SK-N-SH treated with all-trans-retinoic acid at 6 μM for 48 hours (cell line): ENCODE data around the gene ZNF124.
A peak's percentile ranks its signal among the peaks of the same experiment; 100 is the strongest.
"Not testable (repeated sequence)": the region's sequence is repeated elsewhere in the genome, so short reads cannot be mapped to it uniquely, and the experiment has no call there.

Experiments used
- ATAC-seq: fragments of 200-7000 bp; cut with Tn5 transposase; 3 replicates; pipeline ENCODE4 v1.9.1; 2020; ENCODE audit warnings: mild to moderate bottlenecking, moderate library complexity
- BACH2 ChIP-seq: fragments of 250-450 bp; sonication (Bioruptor Pico); IDR thresholded peaks from 2 replicates; pipeline ENCODE4 v1.9.0; 2021; ENCODE audit warnings: mild to moderate bottlenecking, borderline replicate concordance
- CSDC2 ChIP-seq: fragments of 250-450 bp; sonication (Bioruptor Pico); IDR thresholded peaks from 2 replicates; pipeline ENCODE4 v1.5.0; 2020; ENCODE audit warnings: mild to moderate bottlenecking, moderate library complexity
- CSRNP3 ChIP-seq: fragments of 250-450 bp; sonication (Bioruptor Pico); IDR thresholded peaks from 2 replicates; pipeline ENCODE4 v1.5.1; 2021; ENCODE audit warnings: mild to moderate bottlenecking, moderate library complexity
- ESRRG ChIP-seq: fragments of 250-450 bp; sonication (Bioruptor Pico); IDR thresholded peaks from 2 replicates; pipeline ENCODE4 v1.6.1; 2021; ENCODE audit warnings: mild to moderate bottlenecking
- GLIS3 ChIP-seq: fragments of 250-450 bp; sonication (Bioruptor Pico); IDR thresholded peaks from 2 replicates; pipeline ENCODE4 v1.5.0; 2020; ENCODE audit warnings: mild to moderate bottlenecking, moderate library complexity
- OSR1 ChIP-seq: fragments of 250-450 bp; sonication (Bioruptor Pico); IDR thresholded peaks from 2 replicates; pipeline ENCODE4 v1.8.0; 2022; ENCODE audit warnings: moderate library complexity, mild to moderate bottlenecking, inconsistent platforms
- PATZ1 ChIP-seq: fragments of 250-450 bp; sonication (Bioruptor Pico); IDR thresholded peaks from 2 replicates; pipeline ENCODE4 v1.8.0; 2020; ENCODE audit warnings: mild to moderate bottlenecking, moderate library complexity, borderline replicate concordance
- PPARA ChIP-seq: fragments of 250-450 bp; sonication (Bioruptor Pico); IDR thresholded peaks from 2 replicates; pipeline ENCODE4 v1.5.0; 2020; ENCODE audit warnings: mild to moderate bottlenecking, borderline replicate concordance
- RARB ChIP-seq: fragments of 250-450 bp; sonication (Bioruptor Pico); IDR thresholded peaks from 2 replicates; pipeline ENCODE4 v1.8.0; 2021; ENCODE audit warnings: mild to moderate bottlenecking, moderate library complexity
- SNAI2 ChIP-seq: fragments of 250-450 bp; sonication (Bioruptor Pico); IDR thresholded peaks from 2 replicates; pipeline ENCODE4 v1.5.0; 2020; ENCODE audit warnings: mild to moderate bottlenecking, moderate library complexity
- TCF4 ChIP-seq: fragments of 250-450 bp; sonication (Bioruptor Pico); IDR thresholded peaks from 2 replicates; pipeline ENCODE4 v1.8.0; 2021; ENCODE audit warnings: mild to moderate bottlenecking, moderate library complexity, borderline replicate concordance
- TOX ChIP-seq: fragments of 250-450 bp; sonication (Bioruptor Pico); IDR thresholded peaks from 2 replicates; pipeline ENCODE4 v1.8.0; 2021; ENCODE audit warnings: mild to moderate bottlenecking, moderate library complexity, borderline replicate concordance
- ZC3H10 ChIP-seq: fragments of 250-450 bp; sonication (Bioruptor Pico); IDR thresholded peaks from 2 replicates; pipeline ENCODE4 v1.5.1; 2021; ENCODE audit warnings: mild to moderate bottlenecking, moderate library complexity
- ZFP3 ChIP-seq: fragments of 250-450 bp; sonication (Bioruptor Pico); IDR thresholded peaks from 2 replicates; pipeline ENCODE4 v1.5.0; 2020; ENCODE audit warnings: mild to moderate bottlenecking, moderate library complexity
- ZFP30 ChIP-seq: fragments of 450-650 bp; formaldehyde crosslinking; IDR thresholded peaks from 2 replicates; pipeline ENCODE4 v1.5.0; 2022; ENCODE audit warnings: mild to moderate bottlenecking, moderate library complexity
- ZNF565 ChIP-seq: fragments of 450-650 bp; formaldehyde crosslinking; conservative IDR thresholded peaks from 2 replicates; pipeline ENCODE4 v1.5.0; 2020; ENCODE audit warnings: low read depth, mild to moderate bottlenecking, moderate library complexity
- ZNF70 ChIP-seq: fragments of 450-650 bp; formaldehyde crosslinking; IDR thresholded peaks from 2 replicates; pipeline ENCODE4 v1.5.0; 2020; ENCODE audit warnings: mild to moderate bottlenecking, moderate library complexity
- TF ChIP-seq, protein P1 (sequence below): fragments of 250-450 bp; sonication (Bioruptor Pico); IDR thresholded peaks from 2 replicates; pipeline ENCODE4 v1.5.1; 2020; ENCODE audit warnings: low read depth, mild to moderate bottlenecking, moderate library complexity
- TF ChIP-seq, protein P2 (sequence below): fragments of 250-450 bp; sonication (Bioruptor Pico); IDR thresholded peaks from 2 replicates; pipeline ENCODE4 v1.5.0; 2020; ENCODE audit warnings: mild to moderate bottlenecking, moderate library complexity

The ZNF124 gene

DNA sequence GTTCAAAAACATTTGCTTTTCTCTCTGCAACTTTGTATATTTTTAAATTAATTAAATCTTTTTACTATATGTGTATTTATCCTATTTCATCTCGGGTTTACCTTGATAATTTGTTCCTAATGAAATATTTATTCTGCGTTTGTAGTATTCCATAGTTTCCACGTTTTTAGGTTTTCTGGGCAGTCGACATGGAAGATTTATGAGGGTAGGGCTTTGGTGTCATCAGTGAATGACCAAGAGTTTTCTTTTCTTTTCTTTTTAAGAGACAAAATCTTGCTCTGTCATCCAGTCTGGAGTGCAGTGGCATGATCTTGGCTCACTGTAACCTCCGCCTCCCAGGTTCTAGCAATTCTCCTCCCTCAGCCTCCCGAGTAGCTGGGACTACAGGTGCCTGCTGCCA lies 50.4 kb downstream of the ZNF124 start (continued):
- TF ChIP-seq CSRNP3 (CRISPR knock-in tag) (no peak), RARB (CRISPR knock-in tag) (no peak)

DNA sequence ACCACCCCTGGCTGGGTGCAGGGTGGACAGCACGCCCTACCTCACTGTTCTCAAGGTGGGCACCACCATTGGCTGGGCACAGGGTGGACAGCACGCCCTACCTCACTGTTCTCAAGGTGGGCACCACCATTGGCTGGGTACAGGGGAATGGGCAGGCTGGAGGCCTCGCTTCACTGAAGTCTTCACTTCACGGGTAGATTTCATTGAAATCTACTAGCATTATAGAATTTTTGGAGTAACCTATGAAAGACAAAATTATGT lies 51.5 kb downstream of the ZNF124 start:
- not testable (repeated sequence) for ATAC-seq

- TF ChIP-seq SNAI2 (CRISPR knock-in tag): no peak
- no peak for TF ChIP-seq CSDC2 (CRISPR knock-in tag)
- no peak for TF ChIP-seq ESRRG (CRISPR knock-in tag)
- no peak for TF ChIP-seq TOX (CRISPR knock-in tag)
- no peak for TF ChIP-seq PATZ1 (CRISPR knock-in tag)
- no peak for TF ChIP-seq TCF4 (CRISPR knock-in tag)
- TF ChIP-seq BACH2 (CRISPR knock-in tag): no peak
- TF ChIP-seq ZNF70: no peak
- no peak for TF ChIP-seq ZFP3
- no peak for TF ChIP-seq ZC3H10 (CRISPR knock-in tag)
- ATAC-seq: peak; percentile 15
Observed at GRCh38 chr1:247119600-247120407, 52.0 kb downstream of the ZNF124 start.

DNA sequence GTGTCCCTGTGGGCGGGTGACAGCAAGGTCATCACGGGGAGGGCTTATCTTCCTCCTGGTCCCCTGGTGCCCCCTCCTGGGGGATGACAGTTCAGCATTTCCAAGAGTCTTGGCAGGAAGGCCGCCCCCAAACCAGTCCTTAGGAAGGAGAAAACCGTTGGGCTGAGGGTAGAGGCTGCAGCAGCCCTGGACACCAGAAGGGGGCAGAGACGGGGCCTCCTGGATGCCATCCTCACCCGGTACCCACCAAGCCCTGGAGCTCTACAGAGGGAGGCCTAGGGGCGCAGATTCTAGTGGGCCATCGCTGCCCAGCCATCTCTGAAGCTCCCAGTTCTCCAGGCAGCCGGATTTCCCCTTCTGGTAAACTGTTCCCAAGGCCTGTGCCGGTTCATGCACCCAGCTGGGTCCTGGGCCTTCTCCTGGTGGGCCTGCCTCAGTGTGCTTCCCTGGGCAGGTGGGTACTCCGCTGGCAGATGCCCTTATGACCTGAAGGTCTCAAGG lies 52.8 kb downstream of the ZNF124 start:
- no peak for TF ChIP-seq CSDC2 (CRISPR knock-in tag)
- peak; percentile 63 for ATAC-seq

DNA sequence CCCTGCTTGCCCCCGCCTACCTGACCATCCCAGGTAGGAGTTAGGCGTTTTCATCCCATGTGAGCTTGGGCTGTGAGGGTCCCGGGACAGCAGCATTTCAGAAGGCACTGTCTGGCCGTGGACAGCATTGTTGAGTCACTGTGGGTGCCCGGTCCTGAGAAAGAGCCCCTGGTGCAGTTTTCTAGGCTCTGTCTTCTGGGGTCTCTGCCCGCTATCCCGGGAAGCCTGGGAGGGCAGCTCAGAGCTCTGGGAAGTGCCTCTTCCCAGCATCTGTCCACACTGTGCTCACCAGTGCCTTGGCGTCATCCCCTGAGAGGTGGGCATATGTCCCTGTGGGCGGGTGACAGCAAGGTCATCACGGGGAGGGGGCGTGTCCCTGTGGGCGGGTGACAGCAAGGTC lies 56.3 kb downstream of the ZNF124 start:
- TF ChIP-seq GLIS3 (CRISPR knock-in tag) (no peak), RARB (CRISPR knock-in tag) (no peak), ZC3H10 (CRISPR knock-in tag) (no peak), CSRNP3 (CRISPR knock-in tag) (no peak), SNAI2 (CRISPR knock-in tag) (no peak), ZFP30 (CRISPR knock-in tag) (no peak)
- TF ChIP-seq, protein P1, sequence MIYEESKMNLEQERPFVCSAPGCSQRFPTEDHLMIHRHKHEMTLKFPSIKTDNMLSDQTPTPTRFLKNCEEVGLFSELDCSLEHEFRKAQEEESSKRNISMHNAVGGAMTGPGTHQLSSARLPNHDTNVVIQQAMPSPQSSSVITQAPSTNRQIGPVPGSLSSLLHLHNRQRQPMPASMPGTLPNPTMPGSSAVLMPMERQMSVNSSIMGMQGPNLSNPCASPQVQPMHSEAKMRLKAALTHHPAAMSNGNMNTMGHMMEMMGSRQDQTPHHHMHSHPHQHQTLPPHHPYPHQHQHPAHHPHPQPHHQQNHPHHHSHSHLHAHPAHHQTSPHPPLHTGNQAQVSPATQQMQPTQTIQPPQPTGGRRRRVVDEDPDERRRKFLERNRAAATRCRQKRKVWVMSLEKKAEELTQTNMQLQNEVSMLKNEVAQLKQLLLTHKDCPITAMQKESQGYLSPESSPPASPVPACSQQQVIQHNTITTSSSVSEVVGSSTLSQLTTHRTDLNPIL (CRISPR knock-in tag): no peak
- no peak for ATAC-seq

DNA sequence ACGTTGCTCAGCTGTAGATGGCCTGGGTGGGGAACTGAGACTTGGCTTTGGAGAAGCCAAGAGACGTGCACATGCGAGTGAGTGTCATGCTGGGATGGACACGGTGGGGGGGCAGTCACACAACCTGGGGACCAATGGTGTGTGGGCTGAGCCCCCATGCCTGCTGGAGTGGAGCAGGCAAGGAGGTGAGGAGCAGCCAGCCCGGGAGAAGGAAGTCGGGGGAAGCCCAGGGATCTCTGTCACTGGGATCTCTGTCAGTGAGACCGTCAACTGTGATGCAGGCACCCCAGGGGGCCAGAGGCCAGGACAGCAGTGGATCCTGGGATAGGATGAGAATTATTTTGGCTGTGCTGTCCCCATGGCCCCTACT lies 56.7 kb downstream of the ZNF124 start:
- ATAC-seq: no peak
- TF ChIP-seq GLIS3 (CRISPR knock-in tag) (no peak), CSDC2 (CRISPR knock-in tag) (no peak), CSRNP3 (CRISPR knock-in tag) (no peak), ZNF565 (CRISPR knock-in tag) (no peak), BACH2 (CRISPR knock-in tag) (no peak), PPARA (CRISPR knock-in tag) (no peak), TCF4 (CRISPR knock-in tag) (no peak), SNAI2 (CRISPR knock-in tag) (no peak), ZC3H10 (CRISPR knock-in tag) (no peak), OSR1 (CRISPR knock-in tag) (no peak)
- TF ChIP-seq, protein P2, sequence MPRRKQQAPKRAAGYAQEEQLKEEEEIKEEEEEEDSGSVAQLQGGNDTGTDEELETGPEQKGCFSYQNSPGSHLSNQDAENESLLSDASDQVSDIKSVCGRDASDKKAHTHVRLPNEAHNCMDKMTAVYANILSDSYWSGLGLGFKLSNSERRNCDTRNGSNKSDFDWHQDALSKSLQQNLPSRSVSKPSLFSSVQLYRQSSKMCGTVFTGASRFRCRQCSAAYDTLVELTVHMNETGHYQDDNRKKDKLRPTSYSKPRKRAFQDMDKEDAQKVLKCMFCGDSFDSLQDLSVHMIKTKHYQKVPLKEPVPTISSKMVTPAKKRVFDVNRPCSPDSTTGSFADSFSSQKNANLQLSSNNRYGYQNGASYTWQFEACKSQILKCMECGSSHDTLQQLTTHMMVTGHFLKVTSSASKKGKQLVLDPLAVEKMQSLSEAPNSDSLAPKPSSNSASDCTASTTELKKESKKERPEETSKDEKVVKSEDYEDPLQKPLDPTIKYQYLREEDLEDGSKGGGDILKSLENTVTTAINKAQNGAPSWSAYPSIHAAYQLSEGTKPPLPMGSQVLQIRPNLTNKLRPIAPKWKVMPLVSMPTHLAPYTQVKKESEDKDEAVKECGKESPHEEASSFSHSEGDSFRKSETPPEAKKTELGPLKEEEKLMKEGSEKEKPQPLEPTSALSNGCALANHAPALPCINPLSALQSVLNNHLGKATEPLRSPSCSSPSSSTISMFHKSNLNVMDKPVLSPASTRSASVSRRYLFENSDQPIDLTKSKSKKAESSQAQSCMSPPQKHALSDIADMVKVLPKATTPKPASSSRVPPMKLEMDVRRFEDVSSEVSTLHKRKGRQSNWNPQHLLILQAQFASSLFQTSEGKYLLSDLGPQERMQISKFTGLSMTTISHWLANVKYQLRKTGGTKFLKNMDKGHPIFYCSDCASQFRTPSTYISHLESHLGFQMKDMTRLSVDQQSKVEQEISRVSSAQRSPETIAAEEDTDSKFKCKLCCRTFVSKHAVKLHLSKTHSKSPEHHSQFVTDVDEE (CRISPR knock-in tag): no peak
- TF ChIP-seq, protein P1 (CRISPR knock-in tag): no peak
